ENCODE measurements around the gene FRMD4A.

The FRMD4A gene

DNA sequence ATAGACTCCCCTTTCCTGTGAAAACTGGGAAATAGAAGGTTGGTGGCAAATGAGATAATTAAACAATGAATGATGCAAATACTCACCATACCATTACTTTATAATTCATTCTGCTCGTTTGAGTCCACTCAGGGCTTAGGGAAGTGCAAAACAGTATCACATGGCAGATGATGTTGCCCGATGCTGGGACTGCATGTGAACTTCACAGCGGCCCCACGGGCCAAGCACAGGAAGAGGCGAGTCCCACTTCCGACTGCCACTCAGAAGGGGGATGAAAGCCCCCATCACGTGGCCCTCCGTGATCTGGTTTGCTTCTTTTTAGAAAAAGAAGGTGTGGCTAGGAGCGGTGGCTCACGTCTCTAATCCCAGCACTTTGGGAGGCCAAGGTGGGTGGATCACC is 672.5 kb downstream of the FRMD4A start:
- H3K4me1 Mint-ChIP-seq (ENCODE audit: low read depth), result peaks cover 20% of the 10 kb centered on the region
- intact Hi-C loops (cut with micrococcal nuclease), result no loop called here
- peaks cover 2% of the 10 kb centered on the region for H3K27me3 Mint-ChIP-seq
- no peak overlapping the region for H3K4me3 Mint-ChIP-seq
- H3K9me3 Mint-ChIP-seq, result no peaks in the 10 kb centered on the region
- H3K36me3 Mint-ChIP-seq (ENCODE audit: low read depth), result peaks cover 96% of the 10 kb centered on the region
- no peak overlapping the region for H3K27ac Mint-ChIP-seq

DNA sequence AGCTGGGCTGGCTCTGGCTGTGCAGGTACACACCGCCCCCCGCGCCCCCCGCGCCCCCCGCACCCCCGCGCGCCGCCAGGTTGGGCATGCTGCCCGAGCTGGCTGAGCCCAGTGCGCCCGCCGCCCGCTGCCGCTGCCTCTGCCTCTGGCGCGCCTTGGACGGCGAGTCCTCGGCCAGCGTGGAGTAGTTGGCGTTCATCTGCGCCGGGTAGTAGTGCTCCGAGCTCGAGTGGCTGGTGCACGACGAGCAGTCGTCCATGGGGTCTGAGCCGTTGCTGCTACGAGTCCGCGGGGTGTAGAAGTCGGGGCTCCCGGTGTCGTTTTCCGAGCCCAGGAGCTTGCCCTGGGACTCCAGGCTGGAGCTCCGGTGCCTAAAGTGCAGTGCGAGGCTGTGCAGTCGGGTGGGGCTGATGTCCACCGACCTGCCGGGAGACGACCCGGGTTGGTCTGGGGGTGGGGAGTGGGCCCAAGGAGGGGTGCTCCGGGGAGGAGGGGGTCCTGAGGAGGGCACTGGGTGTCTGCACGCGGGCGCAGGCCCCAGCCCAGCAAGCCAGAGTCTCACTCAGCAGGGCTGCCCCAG is 673.5 kb downstream of the FRMD4A start:
- Mint-ChIP-seq H3K27me3 (peaks cover 2% of the 10 kb centered on the region), H3K9me3 (no peaks in the 10 kb centered on the region), H3K36me3 (ENCODE audit: low read depth) (peaks cover 96% of the 10 kb centered on the region), H3K4me1 (ENCODE audit: low read depth) (peaks cover 20% of the 10 kb centered on the region), H3K4me3 (no peak overlapping the region), H3K27ac (no peak overlapping the region)
- intact Hi-C loops (cut with micrococcal nuclease), result no loop called here

DNA sequence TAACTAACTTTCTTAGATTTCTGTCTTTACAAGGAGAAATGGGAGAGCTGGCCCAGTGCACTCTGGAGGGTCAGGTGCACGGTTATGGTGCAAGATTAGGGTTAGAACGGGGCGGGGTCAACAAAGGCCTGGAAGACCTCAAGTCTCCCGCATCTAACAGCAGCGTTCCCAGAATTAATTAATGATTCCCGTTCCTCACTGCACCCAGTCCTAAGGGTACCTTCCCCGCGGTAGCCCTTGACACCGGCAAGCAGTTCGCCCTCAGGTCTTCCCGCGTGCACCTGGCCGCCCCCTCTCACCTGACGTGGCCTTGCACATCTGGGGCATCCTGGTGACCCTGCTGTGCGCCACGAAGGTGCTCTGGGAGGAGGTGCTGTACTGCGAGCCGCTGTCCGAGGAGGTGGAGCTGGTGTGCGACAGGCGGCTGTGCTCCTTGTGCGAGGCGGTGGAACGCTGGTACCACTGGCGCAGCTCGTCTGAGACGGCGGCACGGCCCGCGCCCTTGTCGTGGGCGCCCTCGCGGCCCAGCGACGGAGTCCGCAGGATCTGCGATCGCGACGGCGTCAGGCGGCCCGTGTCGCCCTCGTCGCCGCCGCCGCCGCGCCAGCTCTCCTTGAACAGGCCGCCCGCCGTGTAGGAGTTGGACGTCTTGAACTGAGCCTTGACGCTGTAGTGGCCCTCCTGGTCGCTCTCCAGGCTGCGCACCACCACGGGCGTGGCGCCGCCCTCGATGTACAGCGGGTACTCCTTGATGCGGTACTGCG is 674.2 kb downstream of the FRMD4A start:
- Mint-ChIP-seq H3K27ac (no peak overlapping the region), H3K9me3 (no peaks in the 10 kb centered on the region), H3K27me3 (peaks cover 2% of the 10 kb centered on the region), H3K4me3 (no peak overlapping the region), H3K36me3 (ENCODE audit: low read depth) (peaks cover 96% of the 10 kb centered on the region), H3K4me1 (ENCODE audit: low read depth) (peaks cover 20% of the 10 kb centered on the region)
- intact Hi-C loops (cut with micrococcal nuclease), result no loop called here

DNA sequence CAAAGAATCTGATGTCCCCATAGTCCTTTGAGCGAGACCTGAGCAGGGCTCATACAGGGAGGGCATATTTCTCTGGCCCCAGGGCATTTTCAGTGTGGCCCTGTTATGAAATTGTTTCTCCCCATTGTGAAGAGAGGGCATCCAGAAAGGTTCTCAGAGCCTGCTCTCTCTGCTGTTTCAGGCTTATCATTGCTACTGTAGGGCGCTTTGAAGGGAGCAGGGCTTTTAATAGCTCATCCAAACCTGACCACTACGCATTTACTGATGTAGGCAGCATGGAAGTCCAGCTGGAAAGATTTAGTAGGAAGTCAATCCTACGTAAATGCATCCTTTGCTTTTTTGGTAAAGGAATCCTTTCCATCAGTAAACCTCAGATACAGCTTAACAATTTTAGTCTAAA is 675.9 kb downstream of the FRMD4A start:
- Mint-ChIP-seq H3K9me3 (no peaks in the 10 kb centered on the region), H3K4me3 (no peak overlapping the region), H3K4me1 (ENCODE audit: low read depth) (peaks cover 12% of the 10 kb centered on the region), H3K27ac (no peak overlapping the region), H3K27me3 (peaks cover 2% of the 10 kb centered on the region), H3K36me3 (ENCODE audit: low read depth) (peaks cover 96% of the 10 kb centered on the region)
- intact Hi-C loops (cut with micrococcal nuclease), result no loop called here

DNA sequence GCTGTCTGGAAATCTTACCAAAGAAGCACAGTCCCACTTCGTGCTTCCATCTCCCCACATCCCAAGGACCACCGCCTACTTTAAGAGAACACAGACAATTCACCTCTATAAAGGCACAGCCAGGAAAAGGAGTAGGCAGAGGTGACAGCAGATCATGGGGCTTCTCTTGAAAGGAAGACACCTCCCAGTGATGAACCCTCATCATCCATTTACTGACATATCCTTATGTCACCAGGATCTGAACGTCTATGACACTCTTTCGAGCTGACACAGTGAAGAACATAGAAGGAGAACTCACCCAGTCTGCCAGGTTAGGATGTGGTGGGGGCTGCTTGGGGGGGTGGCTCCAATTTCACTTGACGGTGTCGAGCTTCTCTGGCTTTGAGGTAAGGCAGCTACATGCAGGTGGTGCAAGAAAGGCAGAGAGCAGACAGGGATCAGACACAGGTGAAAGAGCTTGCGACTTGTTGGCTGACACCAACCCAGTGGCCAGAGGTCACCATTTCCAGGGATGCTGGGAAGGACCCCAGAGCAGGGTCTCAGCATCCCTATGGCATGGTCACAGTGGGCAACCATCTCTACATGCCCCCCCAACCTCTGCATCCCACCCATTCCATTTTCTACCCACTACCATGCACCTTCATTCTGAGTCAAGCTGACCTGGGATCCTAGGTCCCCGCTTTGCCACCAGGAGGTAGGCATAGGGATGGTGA is 676.5 kb downstream of the FRMD4A start:
- no peak overlapping the region for H3K4me3 Mint-ChIP-seq
- peaks cover 2% of the 10 kb centered on the region for H3K27me3 Mint-ChIP-seq
- peaks cover 95% of the 10 kb centered on the region for H3K36me3 Mint-ChIP-seq (ENCODE audit: low read depth)
- no peak overlapping the region for H3K27ac Mint-ChIP-seq
- no peaks in the 10 kb centered on the region for H3K9me3 Mint-ChIP-seq
- H3K4me1 Mint-ChIP-seq (ENCODE audit: low read depth), result peaks cover 6% of the 10 kb centered on the region
- intact Hi-C loops (cut with micrococcal nuclease), result no loop called here

DNA sequence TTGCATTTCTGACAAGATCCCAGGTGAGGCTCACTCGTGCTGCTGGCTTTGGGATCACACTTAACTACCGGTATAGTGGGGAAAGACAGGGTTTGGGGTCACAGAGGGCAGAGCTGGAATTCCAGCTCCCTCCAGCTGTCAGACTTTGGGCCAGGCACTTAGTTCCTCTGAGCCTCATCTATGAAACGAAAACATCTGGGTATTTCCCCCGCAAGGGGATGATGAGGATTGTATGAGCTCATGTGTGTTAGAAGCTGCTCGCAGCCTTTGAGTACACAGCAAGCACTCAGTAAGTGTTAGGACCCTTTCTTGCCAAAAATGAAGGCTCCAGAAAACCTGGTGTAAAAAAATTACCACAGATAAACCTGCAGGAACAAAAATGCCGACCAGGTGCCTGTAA is 677.9 kb downstream of the FRMD4A start:
- Mint-ChIP-seq H3K36me3 (ENCODE audit: low read depth) (peaks cover 95% of the 10 kb centered on the region), H3K27ac (no peak overlapping the region), H3K27me3 (no peaks in the 10 kb centered on the region), H3K4me1 (ENCODE audit: low read depth) (no peaks in the 10 kb centered on the region), H3K9me3 (no peaks in the 10 kb centered on the region), H3K4me3 (no peak overlapping the region)
- intact Hi-C loops (cut with micrococcal nuclease), result no loop called here

DNA sequence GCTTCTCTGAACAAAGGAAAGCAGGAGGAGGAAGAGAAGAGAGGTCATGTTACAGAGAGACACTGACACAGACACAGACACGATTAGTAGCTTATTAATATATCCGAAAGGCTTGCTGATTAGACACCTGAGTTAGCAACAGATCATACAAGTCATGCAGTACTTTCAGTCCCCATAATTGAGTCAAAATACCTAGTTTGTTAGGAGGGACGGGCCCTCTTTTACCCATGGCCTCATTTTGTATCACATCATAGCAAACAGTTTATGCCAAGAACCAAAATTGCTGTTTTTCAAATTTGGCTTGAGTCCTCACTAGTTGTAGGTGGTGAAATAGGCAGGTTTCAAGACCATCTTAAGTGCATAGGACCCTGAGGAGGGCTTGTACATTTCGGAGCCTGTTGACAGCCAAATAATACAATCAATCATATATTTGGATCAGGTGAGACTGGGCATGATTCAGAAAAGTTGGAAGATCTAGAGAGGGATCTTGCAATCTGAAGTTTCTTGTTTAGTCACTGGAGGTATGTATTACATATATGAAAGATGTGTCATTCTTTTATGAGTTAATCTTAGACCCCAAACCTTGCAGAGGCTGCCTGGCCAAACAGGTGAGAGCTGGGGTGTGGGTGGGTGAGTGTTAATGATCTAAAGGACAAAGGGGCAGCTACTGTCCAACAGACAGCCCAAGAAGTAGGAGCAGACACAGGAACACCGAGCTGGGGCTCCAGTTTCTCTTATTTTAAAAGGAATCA is 678.6 kb downstream of the FRMD4A start:
- Mint-ChIP-seq H3K9me3 (no peaks in the 10 kb centered on the region), H3K27ac (no peak overlapping the region), H3K4me1 (ENCODE audit: low read depth) (no peaks in the 10 kb centered on the region), H3K36me3 (ENCODE audit: low read depth) (peaks cover 98% of the 10 kb centered on the region), H3K4me3 (no peak overlapping the region), H3K27me3 (no peaks in the 10 kb centered on the region)
- intact Hi-C loops (cut with micrococcal nuclease), result no loop called here

DNA sequence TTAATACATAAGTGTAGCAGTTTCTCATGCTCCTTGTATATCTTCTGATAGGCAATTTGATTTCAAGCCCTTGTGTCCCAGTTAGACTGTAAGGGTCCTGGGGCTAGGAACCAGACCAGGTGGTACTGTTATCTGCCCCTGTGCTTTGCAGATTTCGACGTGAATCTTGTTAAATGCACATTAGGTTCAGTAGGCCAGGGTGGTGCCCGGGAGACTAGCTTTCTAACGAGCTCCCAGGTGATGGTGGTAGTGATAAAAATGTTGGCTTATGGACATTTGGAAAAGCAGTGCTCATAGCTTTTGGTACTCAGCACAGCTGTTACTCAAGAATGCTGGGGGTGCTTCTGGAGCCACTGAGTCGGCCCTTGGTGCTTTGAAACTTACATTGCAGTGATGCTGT is 679.8 kb downstream of the FRMD4A start:
- H3K27me3 Mint-ChIP-seq, result no peaks in the 10 kb centered on the region
- intact Hi-C loops (cut with micrococcal nuclease), result no loop called here
- no peaks in the 10 kb centered on the region for H3K9me3 Mint-ChIP-seq
- peaks cover 98% of the 10 kb centered on the region for H3K36me3 Mint-ChIP-seq (ENCODE audit: low read depth)
- H3K4me3 Mint-ChIP-seq, result no peak overlapping the region
- H3K27ac Mint-ChIP-seq, result no peak overlapping the region
- no peaks in the 10 kb centered on the region for H3K4me1 Mint-ChIP-seq (ENCODE audit: low read depth)

DNA sequence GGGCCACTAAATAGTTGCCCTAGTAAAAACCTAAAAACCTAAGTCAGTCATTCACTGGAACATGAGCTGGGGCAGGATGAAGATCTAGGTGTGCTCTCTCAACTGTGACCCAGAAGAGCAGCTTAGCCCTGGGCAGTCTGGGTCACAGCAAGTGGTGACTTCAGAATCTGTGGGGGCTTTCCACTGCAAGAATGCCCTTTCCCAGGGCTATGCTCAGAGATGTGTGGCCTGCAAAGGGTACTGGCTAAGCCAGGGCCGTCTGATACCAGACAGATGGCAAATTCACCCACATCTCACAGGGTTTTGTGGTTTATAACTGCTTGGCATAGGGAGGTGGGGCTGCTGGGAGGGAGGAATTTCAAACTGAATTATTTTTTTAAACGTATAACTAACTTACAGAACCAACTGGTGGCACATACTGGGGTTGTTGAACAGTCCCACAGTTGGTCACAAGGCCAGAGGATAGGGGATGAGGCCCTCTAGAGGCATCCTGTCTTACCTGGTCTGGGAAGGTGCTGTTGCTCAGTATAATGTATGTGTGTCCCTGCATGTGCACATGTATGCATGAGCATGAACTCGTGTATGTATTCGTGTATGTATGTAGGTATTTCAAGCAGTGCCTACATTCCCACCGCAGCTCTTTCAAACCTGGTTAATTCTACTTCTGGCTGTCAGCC is 680.7 kb downstream of the FRMD4A start:
- Mint-ChIP-seq H3K4me3 (no peak overlapping the region), H3K27me3 (no peaks in the 10 kb centered on the region), H3K9me3 (no peaks in the 10 kb centered on the region), H3K36me3 (ENCODE audit: low read depth) (peaks cover 99% of the 10 kb centered on the region), H3K27ac (no peak overlapping the region), H3K4me1 (ENCODE audit: low read depth) (no peaks in the 10 kb centered on the region)
- intact Hi-C loops (cut with micrococcal nuclease), result no loop called here

DNA sequence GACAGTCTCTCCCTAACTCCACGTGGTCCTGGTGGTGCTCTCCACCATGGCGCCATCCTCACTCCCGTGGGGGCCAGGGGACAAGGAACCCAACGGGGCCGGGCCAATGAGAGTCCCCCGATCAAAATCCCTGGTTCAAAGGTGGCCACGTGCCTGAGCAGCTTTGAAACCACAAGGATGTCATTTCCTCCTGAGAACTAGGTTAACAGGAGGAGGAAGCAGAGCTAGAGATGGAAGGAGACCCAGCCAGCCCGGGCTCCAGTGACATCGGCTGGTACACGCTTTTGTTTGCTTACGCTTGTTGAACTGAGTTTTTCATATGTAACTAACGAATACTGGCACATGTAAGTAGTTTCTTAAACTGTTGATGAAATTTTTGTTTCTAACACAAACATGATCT is 682.3 kb downstream of the FRMD4A start:
- Mint-ChIP-seq H3K27ac (no peak overlapping the region), H3K4me3 (no peak overlapping the region), H3K4me1 (ENCODE audit: low read depth) (no peaks in the 10 kb centered on the region), H3K9me3 (no peaks in the 10 kb centered on the region), H3K36me3 (ENCODE audit: low read depth) (peaks cover 92% of the 10 kb centered on the region), H3K27me3 (no peaks in the 10 kb centered on the region)
- intact Hi-C loops (cut with micrococcal nuclease), result no loop called here

DNA sequence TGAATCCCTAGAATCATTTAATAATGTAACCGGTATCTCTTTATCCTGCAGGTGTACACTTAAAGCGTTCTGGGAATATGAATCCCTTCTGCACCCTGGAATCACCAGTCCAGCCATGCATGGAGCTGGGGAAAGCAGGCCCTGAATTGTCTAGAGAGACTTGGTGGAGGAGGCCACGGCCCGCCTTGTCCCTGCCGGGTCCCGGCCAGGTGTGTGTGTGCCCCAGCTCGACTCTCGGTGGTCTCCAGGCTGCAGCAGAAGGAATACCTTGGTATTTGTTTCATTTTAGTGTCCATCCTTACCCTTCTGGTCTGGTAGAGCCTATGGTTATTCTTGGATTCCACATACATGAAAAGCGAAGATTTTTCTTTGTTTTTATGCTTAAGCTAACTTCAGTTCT is 685.9 kb downstream of the FRMD4A start:
- Mint-ChIP-seq H3K27ac (no peak overlapping the region), H3K36me3 (ENCODE audit: low read depth) (peaks cover 89% of the 10 kb centered on the region), H3K4me1 (ENCODE audit: low read depth) (no peaks in the 10 kb centered on the region)

DNA sequence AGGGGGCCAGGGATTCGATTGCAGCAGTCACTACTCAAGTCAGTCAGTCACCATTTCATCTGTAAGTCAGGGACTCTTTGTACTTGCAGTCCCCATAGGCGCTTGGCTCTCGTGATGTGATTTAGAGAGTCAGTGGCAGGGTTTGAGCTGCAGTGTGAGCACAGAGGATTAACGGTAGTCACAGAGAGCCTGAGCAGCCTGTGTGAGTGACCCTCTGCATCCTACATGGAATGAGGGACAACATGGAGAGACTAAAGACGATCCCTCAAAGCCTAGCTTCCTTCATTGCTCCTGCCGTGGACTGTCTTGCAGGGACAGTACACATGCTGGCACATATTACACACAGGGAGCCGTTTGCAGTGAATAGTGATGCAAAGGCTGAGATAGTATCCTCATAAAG is 687.7 kb downstream of the FRMD4A start:
- no peaks in the 10 kb centered on the region for H3K4me1 Mint-ChIP-seq (ENCODE audit: low read depth)
- peaks cover 29% of the 10 kb centered on the region for H3K9me3 Mint-ChIP-seq
- intact Hi-C loops (cut with micrococcal nuclease), result no loop called here
- no peak overlapping the region for H3K4me3 Mint-ChIP-seq
- H3K27ac Mint-ChIP-seq, result no peak overlapping the region
- peaks cover 86% of the 10 kb centered on the region for H3K36me3 Mint-ChIP-seq (ENCODE audit: low read depth)
- no peaks in the 10 kb centered on the region for H3K27me3 Mint-ChIP-seq

More for the DNA sequence above, 685.9 kb downstream of the FRMD4A start:
- Mint-ChIP-seq H3K9me3 (peaks cover 29% of the 10 kb centered on the region), H3K27me3 (no peaks in the 10 kb centered on the region), H3K4me3 (no peak overlapping the region)
- intact Hi-C loops (cut with micrococcal nuclease), result no loop called here

DNA sequence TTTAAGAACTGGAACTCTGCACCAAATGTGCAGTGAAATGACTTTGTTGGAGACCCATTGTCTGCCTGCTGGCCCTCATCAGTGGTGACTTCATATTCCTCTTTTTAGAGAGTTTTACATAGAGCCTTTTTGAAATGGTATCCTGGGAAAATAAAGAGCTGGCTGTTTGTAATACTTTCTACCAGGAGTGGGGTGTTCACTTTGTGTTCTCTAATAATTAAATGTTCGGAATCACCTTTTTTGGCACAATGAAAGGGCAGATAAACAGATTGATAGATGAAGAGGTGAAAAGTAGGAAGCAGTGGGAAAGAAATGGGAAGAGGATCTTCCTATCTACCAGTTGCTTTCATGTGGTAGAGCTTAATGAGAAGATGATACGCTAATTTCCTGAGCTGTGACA is 688.4 kb downstream of the FRMD4A start:
- H3K36me3 Mint-ChIP-seq (ENCODE audit: low read depth), result peaks cover 86% of the 10 kb centered on the region
- H3K27me3 Mint-ChIP-seq, result no peaks in the 10 kb centered on the region
- no peak overlapping the region for H3K27ac Mint-ChIP-seq
- no peak overlapping the region for H3K4me3 Mint-ChIP-seq
- peaks cover 29% of the 10 kb centered on the region for H3K9me3 Mint-ChIP-seq
- intact Hi-C loops (cut with micrococcal nuclease), result no loop called here
- no peaks in the 10 kb centered on the region for H3K4me1 Mint-ChIP-seq (ENCODE audit: low read depth)
